NCI-H1417 (cell line): Measurements from ENCODE around the gene TMEM201.
A peak's percentile ranks its signal among the peaks of the same experiment; 100 is the strongest.
"Not testable (repeated sequence)": the region's sequence is repeated elsewhere in the genome, so short reads cannot be mapped to it uniquely, and the experiment has no call there.

Experiments used
- DNase-seq, 3 experiments: peaks; one replicate each; lab custom pipeline; 2025; lab: John Stamatoyannopoulos, UW

The TMEM201 gene

DNA sequence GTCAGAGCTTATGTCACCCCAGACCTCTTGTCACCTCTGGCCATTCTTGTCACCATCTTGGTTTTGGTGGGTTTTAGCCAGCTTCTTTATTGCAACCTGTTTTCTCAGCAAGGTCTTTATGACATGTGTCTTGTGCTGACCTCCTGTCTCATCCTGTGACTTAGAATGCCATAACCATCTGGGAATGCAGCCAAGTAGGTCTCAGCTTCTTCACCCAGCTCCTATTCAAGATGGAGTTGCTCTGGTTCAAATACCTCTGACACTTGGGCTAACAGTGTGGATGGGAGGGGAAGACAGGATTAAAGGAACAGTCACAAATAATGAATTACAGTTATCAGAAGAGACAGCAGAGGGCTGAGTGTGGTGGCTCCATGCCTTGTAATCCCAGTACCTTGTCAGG lies 32.3 kb downstream of the TMEM201 start:
- DNase-seq = no peak

DNA sequence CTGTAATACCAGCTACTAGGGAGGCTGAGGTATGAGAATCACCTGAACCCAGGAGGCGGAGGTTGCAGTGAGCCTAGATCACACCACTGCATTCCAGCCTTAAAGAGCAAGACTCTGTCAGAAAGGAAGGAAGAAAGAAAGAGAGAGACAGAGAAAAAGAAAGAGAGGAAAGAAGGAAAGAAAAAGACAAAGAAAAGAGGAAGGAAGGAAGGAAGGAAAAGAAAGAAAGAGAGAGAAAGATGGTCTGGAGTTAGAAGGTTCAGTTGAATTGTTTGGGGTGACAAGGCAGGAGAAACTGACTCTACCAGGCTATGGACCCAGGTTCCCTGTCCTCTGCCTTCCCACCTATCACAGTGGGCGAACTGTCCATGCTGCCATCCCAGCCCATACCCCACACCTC lies 35.4 kb downstream of the TMEM201 start:
- DNase-seq = no peak

DNA sequence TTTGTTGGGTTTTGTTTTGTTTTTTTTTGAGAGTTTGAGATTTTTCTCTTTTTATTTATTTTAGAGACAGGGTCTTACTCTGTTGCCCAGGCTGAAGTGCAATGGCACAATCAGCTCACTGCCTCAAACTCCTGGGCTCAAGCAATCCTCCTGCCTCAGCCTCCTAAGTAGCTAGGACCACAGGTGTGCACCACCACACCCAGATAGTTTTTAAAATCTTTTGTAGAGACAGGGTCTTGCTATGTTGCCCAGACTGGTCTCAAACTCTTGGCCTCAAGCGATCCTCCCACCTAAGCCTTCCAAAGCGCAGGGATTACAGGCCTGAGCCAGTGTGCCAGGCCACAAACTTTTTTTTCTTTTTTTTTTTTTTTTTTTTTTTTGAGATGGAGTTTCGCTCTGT lies 36.3 kb downstream of the TMEM201 start:
- DNase-seq = not testable (repeated sequence)

DNA sequence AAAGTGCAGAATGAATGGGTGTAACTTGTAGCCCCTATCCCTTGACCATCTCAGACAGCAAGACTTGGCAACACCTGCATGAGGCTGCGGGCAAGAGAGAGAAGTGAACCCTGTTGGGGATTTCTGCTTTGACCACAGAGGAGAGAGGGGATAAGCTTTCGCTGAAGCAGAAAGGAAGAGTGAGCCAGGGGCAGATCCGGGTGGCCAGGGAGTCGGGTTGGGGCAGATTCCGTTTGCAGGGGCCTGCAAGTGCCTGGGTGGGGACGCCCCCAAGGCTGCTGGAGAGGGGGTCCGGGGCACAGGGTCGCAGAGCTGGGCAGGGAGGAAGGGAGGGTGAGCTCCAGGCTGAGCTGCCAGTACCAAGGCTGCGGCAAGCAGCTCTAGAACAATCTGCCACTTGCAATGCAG lies 37.5 kb downstream of the TMEM201 start:
- no peak for DNase-seq

DNA sequence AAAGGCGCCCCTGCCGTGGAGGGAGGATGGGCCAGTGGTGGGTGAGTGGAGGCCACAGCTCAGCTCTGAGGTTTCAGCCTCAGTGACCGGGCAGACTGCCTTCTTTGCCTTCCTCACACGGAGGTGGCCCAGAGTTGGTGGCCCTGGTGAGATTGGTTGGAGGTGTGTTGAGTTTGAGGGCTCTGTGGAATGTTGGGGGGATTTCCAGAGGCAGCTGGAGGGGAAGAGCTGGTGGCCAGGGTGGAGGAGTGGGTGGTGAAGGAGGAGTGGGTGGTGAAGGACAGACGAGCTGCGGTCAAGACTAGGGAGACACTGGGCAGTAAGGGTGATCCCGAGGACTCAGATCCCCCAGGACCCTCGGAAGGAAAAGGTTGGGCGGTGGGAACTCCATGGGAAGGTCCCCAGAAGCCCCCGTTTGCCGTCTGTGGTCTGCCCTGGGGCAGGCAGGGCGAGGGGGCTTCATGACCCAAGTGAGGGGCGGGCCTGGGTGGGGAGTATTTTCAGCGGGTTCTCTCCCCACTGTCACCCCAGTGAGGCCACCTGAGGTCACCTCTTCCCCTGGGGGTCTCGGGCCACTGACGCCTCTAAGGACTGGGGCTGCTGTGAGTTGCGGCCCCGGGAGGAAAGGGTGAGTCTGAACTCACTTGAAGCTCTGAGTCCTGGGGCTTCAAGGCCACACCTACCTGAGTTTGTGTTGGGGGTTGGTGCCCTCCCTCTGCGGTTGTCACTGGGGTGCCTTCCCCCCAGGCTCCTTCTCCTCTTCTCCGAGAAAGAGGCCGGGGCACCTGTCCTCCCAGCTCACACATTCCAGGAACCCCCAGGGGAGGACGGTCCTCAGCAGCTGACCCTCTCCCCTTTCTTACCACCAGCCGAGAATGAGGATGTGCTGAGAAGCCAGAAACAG lies 40.1 kb downstream of the TMEM201 start:
- no peak for DNase-seq

DNA sequence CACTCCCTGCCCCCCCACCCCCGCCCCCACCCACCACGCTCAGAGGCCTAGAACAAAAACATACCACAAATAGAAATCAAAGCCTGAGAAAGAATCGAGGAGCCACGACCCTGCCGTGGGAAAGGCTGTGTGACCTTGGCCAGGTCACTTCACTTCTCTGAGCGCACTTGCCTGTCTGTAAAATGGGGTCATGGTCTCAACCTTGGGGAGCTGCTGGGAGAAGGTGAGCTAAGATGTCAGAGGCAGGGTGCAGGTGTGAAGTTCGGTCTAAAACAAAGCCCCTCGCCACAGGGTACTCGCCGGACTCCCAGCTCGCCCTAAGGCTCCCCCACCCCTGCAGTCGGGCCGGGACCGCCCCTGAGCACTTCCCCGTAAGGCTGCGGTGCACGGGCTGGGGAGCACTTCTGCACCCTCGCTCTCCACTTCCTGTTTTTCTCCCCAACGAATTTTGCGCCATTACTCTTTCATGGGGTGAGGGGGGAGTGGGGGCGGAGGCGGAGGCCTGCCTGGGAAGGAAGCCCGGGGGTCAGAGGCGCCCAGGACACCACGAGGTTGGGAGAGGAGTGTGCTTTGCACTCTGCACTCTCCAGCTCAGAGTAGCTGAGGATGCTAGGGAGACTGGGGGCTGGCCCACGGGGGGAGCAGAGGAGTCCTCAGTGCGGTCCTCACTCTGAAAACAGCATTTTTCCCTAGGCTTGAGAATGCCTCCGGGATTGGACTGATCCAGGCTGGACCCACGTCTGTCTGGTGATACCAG lies 40.9 kb downstream of the TMEM201 start:
- no peak for DNase-seq

DNA sequence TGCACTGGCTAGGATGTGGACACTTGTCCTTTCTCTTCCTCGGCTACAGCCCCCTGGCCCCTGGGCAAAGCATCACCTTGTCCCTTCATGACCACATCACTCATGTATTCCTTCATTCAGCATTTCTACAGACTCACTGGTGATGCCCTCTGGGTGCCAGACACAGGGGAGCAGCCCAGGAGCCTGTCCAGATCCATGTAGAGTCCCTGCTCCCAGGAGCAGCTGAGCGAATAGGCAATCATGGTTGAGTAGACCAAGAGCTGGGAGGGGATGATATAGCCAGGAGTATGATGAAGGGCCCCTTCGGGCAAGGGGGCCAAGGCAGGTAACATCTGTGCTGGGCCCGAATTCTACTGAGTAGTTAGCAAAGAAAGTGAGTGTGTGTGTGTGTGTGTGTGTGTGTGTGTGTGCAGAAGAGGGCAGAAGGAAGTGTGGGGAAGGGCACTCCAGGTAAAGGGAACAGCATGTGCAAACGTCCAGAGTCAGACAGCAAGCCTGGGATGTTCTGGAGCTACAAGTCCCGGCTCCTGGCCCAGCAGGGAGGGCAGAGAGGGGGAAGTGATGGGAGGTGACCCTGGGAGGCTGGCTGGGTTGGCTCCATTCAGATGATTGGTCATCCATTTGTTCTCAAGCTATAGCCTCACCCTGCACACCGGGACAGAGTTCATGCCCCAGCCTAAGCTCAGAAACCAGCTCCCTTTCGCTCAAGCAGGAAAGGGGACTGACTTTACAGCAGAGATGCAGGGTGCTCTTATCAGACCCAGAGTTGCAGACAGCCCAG lies 41.8 kb downstream of the TMEM201 start:
- no peak for DNase-seq

DNA sequence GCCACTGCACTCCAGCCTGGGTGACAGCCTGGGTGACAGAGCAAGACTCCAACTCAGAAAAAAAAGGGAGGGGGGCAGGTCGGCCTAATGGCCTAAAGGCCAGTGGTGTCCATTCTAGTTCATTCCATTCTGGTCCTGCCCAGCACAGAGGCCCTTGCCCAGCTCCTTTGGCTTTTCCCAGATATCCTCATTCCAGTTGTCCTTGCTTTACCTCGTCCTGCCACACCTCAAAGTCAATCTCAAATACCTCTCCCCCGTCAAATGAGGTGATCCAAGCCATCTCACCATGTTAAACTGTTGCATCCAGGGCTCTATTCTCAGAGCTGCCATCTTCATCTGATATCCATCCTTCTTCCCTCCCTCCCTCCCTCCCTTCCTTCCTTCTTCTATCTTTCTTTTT lies 42.9 kb downstream of the TMEM201 start:
- DNase-seq = no peak

DNA sequence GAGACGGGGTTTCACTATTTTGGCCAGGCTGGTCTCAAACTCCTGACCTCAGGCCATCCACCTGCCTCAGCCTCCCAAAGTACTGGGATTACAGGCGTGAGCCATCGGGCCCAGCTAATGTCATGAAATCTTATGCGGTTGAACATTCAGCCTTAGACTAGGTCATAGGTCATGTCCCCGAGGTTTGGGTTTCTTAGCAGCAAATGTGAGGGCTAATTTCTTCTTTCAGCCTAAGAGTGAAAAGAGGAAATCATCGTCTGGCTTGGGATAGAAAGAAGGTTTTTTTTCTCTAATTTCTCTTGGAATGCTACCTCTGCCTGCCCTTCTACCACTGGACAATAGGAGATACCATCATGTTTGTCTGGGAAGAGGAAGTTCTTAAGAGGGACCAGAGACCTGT lies 44.8 kb downstream of the TMEM201 start:
- no peak for DNase-seq

DNA sequence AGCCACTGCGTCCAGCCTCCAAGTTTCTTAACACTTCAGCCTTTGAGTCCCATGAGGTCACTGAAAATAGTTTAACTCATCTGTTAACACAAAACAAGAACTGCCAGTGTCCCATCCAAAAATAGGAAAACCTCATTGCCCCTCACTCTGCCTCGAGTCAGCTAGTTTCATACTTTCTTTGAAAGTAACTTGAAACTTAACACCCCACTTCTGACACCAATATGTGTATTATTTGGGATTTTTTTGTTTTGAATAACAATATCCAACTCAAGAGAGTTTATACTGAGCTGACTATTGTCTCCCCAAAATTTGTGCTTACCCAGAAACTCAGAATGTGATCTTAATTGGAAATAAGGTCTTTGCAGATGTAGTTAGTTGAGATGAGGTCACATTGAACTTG lies 45.9 kb downstream of the TMEM201 start:
- DNase-seq = no peak

DNA sequence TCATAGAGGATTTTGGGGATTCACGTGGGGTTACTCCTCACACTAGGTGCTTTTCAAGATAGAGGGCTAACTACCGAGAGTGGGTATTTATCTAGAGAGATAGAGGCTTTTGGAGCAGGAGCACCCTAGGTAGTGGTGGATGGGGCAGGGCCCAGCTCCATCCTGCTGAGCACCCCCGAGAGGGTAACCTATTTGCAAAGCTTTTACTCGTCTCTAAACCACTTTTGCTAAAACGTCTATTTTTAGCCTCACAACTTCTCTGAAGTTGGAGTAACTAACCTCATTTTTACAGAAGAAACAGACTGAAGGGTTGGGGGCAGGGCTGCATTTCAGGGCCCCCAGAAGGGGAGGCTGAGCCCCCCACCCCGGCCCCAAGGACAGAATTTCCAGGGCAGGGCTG lies 50.5 kb downstream of the TMEM201 start:
- DNase-seq = no peak

DNA sequence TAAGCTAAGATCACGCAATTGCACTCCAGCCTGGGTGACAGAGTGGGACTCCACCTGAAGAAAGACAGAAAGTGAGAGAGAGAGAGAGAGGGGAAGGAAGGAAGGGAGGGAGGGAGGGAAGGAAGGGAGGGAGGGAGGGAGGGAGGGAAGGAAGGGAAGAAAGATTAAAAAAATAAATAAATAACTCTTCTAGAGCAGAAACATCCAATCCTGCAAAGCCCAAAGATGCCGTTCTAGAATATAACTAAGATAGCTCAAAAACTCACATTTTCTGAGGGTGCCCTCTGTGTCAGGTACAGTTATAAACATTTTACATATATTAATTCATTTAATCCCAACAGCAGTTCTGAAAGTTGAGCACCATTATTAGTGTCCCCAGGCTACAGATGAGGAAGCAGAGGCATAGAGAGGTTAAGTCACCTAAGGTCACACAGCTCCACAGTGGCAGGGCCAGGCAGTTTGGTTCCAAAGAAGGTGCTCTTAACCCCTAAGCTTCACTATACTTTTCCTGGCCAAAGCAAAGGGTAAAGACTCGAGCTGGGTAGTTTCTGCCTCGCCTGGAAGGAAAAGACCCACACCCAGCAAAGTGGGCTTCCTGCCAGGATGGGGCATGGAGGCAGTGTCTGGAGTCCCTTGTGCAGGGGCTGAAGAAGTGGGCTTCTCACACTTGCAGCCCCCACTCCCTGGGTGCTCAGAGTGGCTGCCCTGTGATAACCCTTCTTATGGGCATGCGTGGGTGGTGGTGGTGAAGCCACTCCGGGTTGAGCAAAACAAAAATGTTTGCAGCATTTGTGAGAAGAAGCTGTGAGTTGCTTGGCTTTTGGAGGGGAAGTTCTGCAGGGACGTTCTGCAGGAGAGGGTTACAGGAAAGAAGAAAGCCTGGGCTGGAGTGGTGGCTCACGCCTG lies 54.9 kb downstream of the TMEM201 start:
- no peak for DNase-seq

DNA sequence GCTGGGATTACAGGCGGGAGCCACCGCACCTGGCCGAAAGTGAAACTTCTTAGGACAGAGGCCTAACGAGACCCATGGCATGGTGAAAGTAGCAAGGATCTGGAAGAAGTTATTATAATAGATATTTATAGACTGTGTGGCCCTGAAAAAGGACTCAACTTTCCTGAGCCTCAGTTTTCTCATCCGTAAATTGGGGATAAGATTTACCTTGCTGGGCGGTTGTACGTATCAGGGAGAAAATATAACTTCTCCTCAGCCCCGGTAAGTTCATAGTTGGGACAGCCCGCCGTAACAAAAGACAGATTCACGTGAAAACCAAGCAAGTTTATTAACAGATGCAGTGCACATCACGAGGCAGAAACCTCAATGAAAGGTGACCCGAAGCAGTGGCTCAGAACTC lies 57.3 kb downstream of the TMEM201 start:
- no peak for DNase-seq

DNA sequence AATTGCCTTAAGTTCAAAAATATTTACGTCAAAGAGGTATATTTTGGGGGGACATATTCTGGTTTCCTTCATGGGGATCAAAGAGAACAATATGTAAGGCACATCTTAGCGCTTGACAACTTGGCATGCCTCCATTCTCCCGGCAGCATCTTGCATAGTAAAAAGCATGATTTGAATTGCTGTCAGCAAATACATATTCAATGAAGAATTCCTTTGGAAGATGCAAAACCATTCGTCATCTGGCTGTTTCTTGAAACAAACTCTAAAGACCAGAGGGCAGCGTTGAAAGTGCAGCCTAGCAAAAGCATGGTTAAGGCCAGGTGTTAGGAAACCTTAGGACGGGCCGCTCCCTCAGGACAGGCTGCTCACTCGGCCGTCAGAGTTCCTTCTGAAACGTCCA lies 59.5 kb downstream of the TMEM201 start:
- DNase-seq = no peak

DNA sequence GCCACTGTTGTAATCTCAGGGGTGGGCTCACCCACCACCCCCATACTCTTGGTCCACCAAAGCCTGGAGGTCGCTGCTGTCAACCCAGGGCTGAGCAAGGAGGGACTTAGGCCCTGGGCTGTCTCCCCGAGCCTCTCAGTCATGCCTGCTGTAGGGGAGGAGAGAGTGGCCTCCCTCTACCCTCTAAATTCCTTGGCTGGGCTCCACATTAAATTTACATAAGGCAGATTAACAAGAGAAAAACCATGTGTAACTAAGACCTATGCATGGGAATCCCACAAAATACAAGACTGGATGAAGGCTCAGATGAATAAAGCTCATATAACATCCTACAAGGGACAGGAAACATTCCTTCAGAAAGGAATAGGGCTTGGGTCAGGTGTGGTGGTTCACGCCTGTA lies 61.1 kb downstream of the TMEM201 start:
- DNase-seq = no peak

DNA sequence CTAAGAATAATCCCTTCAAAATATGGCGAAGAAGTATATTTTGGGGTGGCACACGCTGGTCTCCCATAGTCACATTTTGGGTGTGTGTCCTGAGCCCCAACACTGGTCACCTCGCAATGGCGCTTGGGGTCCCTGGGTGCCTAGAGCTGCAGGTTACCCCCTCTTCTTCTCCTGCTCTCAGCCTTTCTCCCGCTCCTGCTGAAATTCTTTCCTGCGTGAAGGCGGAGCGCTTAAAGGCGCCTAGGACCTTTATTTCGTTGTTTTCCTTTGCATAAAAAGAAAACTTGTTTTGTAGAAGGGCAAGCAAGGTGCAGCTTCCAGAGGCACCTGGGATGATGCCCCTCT lies 62.5 kb downstream of the TMEM201 start:
- no peak for DNase-seq

DNA sequence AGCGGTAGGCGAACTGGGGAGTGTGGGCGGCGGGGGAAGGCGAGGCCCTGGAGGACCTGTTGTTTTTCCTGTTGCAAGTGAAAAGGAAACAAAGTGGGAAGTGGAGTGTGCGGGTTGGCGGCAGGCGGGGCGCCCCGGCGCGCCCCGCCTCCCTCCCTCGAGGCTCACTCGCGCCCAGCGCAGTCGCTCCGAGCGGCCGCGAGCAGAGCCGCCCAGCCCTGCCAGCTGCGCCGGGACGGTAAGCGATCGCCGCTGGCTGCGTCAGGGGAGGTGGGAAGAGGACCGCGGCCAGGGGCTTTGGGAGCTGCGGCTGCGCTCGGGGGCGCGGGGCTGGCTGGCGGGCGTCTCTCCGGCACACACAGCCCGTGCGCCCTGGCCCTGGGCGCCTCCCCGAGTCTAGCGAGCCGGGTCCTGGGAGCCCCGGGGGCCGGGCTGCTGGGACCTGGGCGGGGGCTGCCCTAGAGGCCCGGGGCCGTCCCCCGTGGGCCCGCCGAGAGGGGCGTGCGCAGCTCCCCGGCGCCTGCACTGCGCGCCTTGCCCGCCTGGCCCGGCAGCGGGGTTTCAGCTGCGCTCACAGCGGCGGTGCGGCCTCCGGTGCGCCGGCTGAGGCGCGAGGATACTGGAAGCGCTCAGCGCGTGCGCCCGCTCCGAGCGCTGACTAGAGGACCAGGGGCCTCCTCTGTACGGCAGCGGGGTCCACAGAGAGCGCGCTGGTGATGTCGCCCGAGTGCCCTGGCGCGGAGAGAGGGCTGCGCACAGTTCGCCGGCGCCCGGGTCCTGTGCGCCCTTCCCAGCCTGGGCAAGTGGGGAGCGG lies 63.1 kb downstream of the TMEM201 start, which contains the start of gene PIK3CD:
Gene PIK3CD (plus strand): TSS at position 167 of the 814 bp plus-strand sequence. CDS start 58,725 bp downstream, outside the sequence.
- peak in 2 of 3 experiments; percentile 66 to 67 for DNase-seq

DNA sequence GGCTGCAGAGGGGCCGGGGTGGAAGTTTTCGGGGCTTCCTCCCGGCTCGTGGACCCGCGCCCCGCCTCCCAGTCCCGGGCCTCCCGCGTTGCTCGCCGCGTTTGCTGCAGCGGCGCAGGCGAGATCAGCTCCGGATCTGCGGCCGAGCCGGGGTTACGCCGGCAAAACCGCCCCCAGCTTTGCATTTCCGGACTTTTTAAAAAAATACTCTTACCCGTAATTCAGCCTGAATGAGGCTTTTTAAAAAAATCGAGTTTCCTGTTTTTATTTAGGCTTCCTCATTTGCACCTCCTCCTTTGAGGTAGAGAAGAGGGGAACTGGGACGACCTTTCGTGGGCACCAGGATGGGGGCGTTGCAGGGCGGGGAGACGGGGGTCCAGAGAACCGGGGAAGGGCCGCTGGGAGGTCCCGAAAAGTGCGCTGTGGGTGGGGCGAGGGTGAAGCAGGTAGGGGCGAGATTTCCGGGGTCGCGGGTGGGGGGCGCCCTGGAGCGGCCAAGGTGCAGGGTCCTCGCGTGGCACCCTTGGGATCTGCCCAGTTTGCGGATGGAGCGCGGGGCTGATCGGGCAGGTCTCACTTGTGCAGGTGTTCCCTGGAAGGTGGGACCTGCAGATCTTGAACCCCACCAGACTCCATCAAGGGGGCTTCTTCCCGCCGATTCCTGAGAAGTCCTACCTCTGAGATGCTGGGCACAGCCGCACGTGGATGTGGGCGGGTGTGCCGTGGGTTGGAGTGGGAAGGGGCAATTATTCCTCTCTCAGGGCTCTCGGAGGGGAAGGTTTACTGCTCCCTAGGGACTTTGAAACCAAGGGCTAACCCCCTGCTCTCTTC lies 63.9 kb downstream of the TMEM201 start:
- DNase-seq = peak in 1 of 3 experiments; percentile 58

DNA sequence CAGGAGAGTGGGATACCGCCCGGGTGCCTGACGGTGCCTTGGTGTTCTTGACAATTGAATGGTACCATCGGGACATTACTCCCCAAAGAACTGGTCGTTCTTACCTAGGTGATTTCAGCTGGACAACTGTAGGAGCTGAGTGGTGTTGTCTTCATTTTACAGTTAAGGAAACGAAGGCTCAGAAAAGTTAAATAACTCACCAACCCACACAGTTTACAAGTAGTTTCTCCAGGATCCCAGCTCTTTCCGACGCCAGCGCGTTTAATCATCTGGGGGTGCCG lies 64.4 kb downstream of the TMEM201 start:
- no peak for DNase-seq

DNA sequence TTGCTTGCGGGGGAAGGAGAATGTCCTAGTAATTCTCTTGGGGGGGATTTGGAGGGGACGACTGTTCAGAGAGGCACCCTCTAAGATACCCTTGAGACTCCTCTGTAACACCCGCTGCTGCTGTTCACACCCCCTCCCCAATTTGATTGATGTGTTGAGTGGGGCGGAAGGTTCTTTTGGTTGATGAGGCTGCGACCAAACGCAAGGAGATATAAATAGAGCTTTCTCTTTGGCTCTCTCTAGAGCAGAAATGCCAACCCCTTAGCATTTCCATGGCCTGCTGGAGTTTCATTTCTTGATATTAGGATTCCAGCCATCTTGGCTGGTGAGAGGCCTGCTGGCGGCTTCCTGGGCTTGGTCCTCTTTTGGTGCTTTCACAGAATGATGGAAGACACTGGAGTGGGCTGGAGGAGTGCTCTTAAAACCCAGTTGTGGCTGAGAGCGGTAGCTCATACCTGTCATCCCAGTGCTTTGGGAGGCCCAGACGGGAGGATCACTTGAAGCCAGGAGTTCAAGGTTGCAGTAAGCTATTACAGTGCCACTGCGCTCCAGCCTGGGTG lies 64.9 kb downstream of the TMEM201 start:
- DNase-seq = no peak
